Renal pelvis (tissue), 4 donors: ENCODE data around the gene CFAP20DC. TPM values are rescaled to one million over a fixed set of nuclear protein-coding genes. Genes with fewer than 3 reads are reported as not detected.

Experiments used
- DNase-seq: peaks from one replicate; pipeline ENCODE4 v3.0.0-alpha.2; 2013
- polyA plus RNA-seq, 3 donors: library from polyadenylated mRNA; unstranded; fragments of 120-200 nt; gene quantifications; one replicate each; pipeline ENCODE4 v1.2.1, GENCODE V29; 2013; ENCODE audit not compliant: insufficient read length in 3 of 3

The CFAP20DC gene
- polyA plus RNA-seq, 3 donors: 4.1 to 4.8 (median 4.1) TPM

DNA sequence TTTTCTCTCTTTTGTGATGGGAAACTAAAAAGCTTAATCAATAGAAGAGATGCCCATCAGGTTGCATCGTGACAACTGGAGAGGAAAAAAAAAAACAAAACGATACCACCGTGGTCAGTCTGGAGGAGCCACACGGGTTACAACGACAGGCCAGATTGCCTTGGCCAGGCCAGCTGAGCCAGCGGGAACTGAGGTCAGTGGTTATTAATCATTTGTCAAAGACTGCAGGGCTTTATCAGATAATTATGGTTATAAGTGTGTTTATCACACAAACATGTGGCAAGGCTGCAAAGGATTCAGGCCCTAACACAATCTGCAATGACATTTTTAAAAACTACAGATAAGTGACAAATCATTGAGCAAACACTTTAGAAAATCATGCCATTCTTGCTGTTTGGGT, 248.3 kb downstream of the CFAP20DC start:
- DNase-seq: no peak

DNA sequence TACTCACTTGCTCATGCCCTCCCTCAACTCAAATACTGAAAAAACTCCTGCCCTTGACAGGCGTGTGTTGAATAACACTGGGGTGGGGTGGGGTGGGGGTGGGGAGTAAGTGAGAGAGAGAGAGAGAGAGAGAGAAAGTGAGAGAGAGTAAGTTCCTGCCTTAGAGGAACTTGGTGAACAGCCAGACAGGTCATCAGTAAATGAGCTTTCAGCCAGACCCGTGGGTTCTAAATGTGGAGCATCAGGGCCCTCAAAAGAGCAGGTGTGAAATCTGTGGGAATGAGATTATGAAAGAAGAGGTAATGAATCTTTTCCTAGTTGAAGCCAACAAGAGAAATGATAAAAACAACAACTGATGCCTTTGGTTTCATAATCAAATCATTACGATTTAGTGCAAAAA, 248.9 kb downstream of the CFAP20DC start:
- no peak for DNase-seq

DNA sequence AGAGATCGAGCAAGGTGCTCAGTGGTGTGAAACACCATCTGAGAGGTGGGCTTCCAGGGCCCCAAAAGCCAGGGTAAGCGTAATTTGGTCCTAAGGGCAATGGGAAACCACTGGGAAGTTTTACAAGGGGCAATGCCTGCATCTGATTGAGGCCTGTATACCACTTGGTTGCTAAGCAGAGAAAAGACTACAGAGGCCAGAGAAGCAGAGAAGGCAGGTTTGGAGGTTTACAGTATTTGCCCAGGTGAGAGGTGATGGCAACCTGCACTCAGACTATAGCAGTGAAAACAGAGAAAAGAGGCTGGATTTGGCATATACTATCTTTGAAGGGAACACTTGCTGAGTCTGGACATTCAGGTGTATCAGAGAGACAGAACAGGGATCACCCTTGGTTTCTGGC, 249.8 kb downstream of the CFAP20DC start:
- DNase-seq: no peak

DNA sequence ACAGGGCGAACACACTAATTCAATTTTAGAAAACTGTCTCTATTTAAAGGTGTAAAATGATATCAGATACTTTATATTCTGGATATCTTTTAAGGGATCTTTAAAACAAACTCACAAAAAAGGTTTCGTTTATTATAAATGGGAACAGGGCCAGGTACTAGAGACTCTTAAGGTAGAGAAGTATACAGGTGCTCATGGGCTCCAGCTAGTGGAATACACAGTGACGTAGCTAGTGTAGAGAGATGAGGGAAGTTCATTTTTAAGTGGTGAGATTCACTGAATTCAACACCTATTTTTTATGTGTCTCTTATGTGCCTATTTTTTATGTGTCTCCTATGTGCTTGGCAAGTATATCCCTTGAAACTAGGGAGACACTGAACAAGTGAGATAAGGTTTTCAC, 250.6 kb downstream of the CFAP20DC start:
- no peak for DNase-seq

DNA sequence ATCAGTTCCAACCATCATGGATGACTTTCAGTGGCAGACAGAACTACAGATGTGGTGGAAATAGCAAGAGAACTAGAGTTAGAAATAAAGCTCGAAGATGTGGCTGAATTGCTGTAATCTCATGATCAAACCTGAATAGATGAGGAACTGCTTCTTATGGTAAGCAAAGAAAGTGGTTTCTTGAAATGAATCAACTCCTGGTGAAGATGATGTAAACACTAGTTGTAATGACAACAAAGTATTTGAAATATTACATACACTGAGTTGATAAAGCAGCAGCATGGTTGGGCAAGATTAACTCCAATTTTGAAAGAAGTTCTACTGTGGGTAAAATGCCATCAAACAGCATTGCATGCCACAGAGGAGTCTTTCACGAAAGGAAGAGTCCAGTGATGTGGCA, 251.5 kb downstream of the CFAP20DC start:
- DNase-seq: no peak

DNA sequence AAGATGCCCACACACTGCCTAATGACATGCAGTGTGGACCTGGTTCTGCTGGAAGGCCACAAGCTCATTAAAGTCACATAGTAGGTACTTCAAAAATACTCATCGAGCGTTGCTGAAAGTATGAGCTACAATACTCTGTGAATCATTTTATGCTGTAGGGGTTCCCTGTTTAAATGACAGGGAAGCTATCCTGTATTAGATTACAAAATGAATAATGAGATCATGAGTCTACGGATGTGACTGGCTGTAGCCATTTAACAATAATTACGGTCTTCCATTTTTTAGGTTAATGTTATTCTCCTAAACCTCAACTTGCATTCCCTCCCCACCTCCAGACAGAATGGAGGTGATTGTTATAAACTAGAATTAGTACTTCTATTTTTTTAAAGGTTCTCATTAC, 255.1 kb downstream of the CFAP20DC start:
- DNase-seq: no peak

DNA sequence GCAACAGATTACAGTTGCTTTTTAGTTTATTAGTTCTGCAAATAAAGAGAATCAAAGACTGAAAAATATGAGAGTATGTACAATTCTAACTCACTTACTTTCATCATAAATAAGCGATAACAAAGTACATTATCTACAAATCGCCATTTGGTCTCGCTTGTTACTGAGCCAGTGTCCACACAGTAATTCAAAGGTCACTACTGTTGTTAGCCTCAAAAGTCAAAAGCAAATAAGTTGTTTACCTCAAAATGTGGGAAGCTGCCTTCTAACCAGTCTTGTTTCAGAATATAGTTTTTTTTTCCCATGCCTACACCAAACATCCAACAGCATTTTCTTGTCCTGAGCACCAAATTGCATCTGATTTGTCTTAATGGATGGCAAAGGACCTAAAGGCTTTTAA, 255.9 kb downstream of the CFAP20DC start:
- no peak for DNase-seq

DNA sequence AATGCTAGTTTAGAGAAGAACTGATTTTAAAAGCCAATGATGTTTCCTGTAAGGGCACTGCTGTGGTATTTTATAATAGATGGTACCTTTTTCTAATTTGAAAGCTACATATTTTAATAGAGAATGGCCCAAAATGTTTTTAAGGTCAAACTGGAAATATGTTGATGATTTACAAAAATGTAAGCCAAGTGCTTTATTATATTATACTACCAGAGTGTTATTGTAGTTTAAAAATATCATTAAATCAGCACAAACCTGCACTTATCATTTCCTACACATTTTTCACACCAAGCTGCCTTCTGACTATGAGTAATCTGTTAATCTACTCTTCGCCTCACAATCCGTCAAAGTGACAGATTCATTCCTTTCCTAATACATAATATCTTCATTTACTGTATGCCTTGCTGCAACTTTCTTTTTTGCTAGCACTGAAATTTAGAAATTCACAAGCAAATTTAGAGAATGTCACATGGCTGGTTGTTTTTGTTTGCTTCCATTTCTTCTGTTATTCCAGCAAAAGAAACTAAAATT, 256.8 kb downstream of the CFAP20DC start:
- no peak for DNase-seq

DNA sequence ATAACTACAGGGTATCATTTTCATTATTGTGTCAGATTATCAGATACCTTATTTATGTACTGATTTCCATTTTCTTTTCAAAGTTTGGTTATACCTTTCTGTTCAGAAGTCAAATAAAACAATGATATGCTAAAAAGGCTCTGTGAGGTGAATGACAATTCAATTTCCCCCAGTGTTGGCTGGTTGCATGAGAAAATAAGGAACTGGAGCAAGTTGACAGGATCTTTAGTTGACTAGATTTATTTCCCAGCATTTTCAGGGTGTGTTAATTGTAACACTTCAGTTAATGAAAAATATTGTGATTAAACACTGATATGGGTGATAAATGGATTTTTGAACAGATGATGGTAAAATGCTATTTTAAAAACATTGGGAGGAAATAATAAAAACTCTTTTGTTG, 260.4 kb downstream of the CFAP20DC start:
- DNase-seq: no peak

DNA sequence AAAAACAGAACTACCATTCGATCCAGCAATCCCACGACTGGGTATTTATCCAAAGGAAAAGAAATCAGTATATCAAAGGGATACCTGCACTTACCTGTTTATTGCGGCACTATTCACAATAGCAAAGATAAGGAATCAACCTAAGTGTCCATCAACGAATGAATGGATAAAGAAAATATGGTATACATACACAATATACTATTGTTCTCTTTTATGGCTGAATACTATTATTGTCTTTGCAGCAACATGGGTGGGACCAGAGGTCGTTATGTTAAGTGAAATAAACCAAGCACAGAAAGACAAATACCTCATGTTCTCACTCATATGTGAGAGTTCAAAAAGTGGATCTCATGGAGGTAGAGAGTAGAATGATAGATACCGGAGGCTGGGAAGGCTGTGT, 264.9 kb downstream of the CFAP20DC start:
- DNase-seq: no peak

DNA sequence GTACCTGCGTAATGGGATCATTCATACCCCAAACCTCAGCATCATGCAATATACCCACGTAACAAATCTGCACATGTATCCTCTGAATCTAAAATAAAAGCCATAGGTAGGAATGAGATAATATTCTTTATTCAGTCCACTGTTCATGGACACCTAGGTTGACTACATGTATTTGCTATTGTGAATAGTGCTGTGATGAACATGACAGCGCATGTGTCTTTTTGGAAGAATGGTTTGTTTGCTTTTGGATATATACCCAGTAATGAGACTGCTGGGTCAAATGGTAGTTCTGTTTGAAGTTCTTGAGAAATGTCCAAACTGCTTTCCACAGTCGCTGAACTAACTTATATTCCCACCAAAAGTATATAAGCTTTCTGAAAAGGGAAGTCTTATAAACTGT, 265.4 kb downstream of the CFAP20DC start:
- DNase-seq: no peak

DNA sequence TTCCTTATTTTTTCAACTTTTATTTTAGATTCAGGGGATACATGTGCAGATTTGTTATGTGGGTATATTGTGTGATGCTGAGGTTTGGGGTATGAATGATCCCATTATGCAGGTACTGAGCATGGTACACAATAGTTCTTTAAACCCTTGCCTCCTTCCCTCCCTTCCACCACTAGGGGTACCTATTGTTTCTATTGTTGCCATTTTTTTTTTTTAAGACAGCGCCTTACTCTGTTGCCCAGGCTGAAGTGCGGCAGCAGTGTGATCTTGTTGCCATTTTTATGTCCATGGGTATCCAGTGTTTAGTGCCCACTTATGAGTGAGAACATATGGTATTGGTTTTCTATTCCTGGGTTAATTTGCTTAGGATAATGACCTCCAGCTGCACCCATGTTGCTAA, 266.0 kb downstream of the CFAP20DC start:
- DNase-seq: no peak

DNA sequence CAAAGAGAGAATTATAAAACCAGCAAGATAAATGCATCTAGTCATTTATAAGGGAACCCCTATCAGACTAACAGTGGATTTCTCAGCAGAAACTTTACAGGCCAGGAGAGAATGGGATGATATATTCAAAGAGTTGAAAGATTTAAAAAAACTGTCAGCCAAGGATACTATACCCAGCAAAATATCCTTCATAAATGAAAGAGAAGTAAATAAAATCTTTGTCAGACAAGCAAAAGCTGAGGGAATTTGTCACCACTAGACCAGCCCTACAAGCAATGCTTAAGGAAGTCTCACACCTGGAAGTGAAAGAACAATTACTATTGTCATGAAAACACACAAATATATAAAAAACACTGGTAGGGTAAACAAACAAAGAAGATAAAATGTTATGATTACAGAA, 269.9 kb downstream of the CFAP20DC start:
- DNase-seq: no peak

DNA sequence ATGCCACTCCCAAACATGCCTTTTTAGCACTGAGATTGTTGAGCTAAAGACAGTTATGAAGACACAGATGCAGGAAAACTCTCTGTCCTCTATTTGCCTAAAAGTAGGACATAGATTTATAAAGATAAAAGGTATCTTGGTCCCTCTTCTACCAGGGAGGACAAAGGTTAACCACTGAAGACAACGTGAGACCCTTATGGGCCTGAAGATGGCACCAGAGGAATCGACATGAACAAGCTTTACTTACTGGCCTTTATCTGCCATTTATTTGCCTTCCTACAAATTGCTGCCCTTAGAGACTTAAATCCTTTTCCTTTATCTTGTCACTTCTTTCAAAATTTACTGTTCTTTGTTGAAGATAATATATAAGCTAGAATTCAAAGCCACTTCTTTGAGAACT, 273.6 kb downstream of the CFAP20DC start:
- DNase-seq: no peak

DNA sequence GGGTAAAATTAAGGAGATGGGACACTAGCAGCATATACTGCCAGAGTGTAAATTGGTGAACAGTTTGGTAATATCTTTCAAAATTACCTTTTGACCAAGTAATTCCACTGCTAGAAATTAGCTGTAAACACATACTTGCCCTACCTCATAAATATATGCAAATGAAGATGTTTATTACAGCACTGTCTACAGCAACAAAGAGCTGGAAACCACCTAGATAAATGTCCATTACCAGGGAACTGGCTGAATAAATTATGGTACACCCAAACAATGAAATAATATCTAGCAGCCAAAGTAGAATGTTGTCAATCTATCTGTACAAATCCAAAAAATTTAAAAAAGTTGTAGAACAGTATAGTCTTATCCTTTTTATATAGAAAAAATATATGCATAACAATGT, 277.4 kb downstream of the CFAP20DC start:
- DNase-seq: no peak

DNA sequence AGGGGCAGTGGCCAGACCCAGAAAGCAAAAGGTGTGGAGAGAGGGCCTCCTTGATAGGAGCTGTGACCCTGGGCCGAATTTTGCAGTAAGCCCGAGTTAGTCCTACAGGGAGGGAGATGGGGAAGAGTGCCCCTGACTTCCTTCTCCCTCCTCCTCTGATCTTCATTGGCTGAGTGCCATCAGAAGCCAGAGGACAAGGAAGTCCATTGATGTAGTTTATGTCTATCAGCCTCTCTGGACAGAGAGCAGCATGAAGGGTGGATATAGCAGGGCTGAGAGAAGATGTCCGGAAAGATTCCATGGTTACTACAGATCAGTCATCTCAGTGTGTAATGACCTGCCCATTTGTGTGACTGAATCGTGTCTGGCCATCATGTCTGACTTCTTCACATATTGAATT, 280.8 kb downstream of the CFAP20DC start:
- DNase-seq: no peak

DNA sequence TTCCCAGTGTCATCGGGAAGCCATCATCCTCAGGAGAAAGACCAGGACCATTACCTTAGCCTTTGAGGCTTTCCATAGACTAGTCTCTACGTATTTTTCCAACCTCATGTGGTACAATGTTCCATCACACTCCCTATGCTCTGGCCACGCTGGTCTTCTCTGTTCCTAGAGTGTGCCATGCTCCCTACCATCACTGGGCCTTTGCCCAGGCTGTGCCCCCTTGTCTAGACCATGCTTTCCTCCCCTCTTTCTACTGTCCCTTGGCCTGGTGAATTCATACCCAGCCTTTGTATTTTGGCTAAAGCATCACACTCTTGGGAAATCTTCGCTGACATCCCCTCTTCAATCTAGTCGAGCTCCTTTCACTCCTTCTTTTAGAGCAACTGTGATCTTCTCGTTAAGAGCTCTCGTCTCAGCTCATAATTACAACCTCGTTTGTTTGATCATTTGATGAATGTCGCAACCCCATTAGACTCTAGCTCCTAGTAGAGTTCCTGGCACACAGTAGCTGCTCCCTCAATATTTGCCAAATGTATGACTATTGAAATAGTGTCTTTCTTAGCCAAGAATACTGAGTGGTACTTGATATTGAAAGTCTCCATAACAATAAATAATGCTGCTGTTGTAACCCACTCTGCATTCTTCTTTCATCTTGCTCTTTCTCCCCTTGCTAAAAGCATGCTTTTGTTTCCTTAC, 283.1 kb downstream of the CFAP20DC start:
- DNase-seq: no peak

DNA sequence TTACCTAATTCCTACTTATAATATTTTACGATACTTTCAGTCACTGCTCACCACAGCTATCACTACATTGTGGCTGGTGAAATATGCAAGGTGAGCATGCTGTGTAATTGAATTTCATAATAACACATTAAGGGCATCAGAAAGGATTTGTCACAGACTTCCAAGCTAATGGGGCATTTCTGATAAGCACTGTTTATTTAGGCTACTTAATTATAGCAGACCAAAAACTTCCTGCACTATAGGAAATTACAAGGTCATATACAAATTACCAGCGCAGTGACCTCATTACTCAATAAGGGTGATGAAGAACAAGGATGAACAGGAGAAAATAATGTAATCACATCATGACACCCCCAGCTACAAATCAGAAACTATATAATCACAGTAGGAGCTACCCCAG, 294.7 kb downstream of the CFAP20DC start:
- DNase-seq: no peak

DNA sequence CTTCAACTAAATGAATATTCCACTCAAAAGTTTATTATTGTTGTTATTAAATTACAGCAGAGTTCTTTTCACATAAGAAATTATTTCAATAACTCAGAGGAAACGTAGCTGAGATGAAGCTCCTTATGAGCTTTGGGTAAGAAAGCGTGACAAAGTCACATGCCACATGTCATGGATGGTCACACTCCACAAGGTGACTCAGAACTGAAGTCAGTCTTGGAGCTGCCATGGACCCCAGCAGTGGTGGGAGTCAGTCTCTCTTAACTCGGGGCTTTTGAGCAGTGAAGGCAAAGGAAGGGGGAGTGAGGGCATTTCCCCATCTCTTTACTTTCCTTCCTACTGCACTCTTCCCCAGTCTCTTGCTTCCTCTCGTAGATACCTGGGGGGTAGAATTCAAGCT, 295.8 kb downstream of the CFAP20DC start:
- no peak for DNase-seq

DNA sequence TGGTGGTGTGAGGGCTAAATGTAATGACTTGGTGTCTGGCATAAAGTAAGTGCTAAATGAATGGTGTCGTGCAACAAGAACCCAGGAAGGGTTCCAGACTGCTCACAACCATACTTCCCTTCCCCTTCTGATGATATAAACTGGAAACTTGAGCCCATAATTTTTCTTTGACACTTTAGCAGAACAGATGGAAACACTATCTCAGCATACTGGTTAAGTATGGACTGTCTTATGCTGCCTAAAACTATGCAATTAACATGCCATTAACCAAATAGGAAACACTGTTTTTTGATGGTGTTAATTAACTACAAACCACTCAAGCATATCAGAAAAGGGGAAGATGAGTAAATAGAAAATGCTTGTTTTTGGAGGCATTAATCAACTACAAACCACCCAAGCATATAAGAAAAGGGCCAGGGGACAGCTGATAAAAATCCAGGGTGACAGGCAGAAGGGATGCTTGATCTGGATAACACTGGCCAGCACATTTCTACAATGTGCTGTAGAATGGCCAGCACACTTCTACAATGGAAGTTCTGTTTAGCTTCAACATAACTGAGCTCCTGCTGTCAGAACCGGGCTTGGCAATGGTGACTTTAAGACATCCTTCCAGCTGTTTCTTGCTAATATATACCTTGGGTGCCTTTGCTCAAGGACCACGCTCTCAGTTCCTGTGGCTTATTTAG, 297.8 kb downstream of the CFAP20DC start:
- DNase-seq: peak; percentile 8

DNA sequence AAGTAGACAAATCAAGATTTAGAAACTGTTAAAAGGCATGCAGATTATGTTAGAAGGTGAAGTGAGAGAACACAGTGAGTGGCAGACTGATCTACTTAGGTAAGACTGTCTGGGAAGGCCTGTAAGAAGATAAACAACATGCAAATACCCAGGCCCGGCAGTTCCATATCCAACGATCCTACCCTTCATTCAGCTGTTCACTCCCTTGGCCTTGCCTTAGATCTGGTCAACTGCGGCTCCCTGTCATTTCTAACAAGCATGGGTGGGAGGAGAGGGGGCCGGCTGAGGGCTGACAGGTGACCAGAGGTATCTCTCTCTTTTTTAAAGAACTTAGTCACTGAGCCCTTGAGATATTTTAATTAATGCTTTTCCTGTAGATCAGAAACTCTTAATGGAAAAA, 298.6 kb downstream of the CFAP20DC start:
- DNase-seq: no peak

DNA sequence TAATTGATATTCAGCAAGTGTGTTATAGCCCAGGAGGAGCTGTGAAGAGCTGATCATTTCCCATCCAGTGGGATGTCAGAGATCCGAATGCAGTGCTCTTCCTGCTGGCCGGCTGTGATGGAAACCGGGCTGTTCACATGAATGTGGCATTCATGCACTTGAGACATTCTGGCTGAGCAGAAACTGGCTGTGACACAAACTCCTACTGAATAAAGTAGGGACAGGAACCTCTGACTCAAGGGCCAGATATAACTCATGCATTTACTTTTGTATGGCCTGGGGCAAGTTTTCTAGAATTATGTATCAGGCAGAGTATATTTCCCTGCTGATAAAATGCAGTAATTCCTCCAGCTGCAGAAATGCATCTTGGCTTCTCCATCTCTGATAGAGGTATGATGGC, 299.9 kb downstream of the CFAP20DC start:
- no peak for DNase-seq

DNA sequence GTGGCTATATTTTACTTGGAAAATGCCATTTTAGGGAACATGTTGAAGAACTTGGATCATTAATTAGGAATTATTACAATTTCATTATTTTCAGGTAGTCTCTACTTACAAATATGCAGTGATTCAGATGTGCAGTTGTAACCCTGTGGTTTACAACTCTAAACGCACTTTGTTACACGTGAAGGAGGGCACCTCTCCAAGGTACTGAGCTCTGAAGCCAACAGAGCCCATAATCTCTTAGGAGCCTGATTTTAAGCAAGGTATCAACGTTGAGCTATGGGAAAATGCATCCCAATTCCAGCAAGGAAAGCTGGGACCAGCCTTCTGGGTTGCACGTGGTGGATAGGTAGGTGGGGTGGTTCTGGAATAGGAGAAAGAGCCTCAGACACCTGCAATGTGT, 301.8 kb downstream of the CFAP20DC start:
- no peak for DNase-seq

DNA sequence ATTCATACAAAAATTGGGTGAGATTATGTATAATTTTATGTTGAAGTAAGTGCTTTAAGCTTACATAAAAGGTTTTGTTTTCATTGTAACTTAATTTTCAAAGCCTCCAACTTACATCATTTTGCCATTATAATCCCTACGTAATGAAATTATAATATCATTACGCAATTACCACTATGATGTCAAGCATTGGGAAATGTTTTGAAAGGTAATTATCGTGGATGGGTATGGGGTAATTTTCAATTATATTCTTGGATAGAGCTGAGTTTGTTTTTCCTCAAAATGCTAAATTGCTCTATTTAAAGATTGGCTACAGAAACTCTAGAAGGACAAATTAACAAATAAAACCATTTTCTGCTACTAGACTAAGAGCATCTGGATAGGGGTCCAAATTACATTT, 303.1 kb downstream of the CFAP20DC start:
- DNase-seq: no peak
